HG03097 (cell line): ENCODE measurements around the gene SH3RF1.
A peak's percentile ranks its signal among the peaks of the same experiment; 100 is the strongest.
"Not testable (repeated sequence)": the region's sequence is repeated elsewhere in the genome, so short reads cannot be mapped to it uniquely, and the experiment has no call there.

Experiments
- ATAC-seq: cut with Tn5 transposase; IDR thresholded peaks from one replicate; pipeline ENCODE4 v1.9.1; 2021; ENCODE audit not compliant: unreplicated experiment, low FRiP score

The SH3RF1 gene

DNA sequence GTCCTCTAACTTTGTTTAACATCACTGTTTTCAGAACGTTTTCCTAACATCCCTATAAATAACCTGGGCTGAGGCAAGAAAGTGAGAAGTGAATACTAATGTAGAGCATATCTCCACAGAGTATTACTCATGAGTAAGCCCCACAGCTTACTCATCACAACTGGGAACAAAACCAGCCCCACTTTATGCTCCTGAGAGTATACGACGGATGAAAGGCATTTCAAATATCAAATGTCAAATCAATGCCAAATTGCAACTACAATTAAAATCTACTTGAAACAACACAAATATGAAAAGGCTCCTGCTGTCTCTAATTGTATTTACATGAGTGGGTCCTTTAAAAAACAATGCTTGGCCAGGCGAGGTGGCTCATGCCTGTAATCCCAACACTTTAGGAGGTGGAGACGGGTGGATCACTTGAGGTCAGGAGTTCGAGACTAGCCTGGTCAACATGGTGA, 41.2 kb downstream of the SH3RF1 start:
- no peak for ATAC-seq

- no peak for ATAC-seq
These were observed 42.7 kb downstream of the SH3RF1 start for GRCh38 chr4:169228076-169228475.

DNA sequence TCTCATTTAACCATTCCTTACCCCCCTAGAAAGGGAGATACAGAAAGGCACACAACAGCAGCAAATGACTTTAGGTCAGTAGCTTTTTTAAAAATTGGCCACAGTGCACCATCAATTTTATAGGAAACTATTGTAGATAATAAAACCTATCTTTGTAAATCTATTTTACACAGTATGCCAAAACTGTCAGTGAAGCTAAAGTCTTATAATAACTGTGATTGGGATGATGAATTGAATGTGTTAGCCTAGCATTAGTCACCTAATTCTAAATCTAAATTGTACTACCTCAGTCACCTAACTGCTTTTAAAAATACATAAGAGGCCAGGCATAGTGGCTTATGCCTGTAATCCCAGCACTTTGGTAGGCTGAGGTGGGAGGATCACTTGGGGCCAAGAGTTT, 44.2 kb downstream of the SH3RF1 start:
- ATAC-seq, result no peak

DNA sequence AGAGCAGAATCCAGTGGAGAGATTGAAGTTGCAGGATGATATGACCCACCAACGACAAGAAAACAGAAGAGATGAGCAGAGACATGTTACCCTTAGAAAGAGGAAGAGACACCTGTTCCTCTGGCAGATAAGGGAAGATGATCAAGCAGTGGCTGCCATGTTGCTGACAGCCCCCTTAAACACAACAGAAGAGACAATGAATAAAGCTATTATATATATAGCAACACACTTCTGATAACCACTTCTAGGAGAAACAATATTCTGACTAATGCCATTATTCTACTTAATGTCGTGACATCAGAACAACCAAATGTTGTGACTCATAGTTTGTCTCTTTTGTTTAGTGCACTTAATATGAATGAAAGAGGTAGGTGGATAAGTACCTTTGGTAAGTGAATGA, 44.9 kb downstream of the SH3RF1 start:
- ATAC-seq, result no peak

- ATAC-seq, result no peak
These were observed 45.6 kb downstream of the SH3RF1 start for GRCh38 chr4:169225058-169225751.

GRCh38 chr4:169222761-169223160, 48.0 kb downstream of the SH3RF1 start:
- no peak for ATAC-seq

- ATAC-seq, result no peak
These were observed 49.1 kb downstream of the SH3RF1 start for GRCh38 chr4:169221662-169222061.

DNA sequence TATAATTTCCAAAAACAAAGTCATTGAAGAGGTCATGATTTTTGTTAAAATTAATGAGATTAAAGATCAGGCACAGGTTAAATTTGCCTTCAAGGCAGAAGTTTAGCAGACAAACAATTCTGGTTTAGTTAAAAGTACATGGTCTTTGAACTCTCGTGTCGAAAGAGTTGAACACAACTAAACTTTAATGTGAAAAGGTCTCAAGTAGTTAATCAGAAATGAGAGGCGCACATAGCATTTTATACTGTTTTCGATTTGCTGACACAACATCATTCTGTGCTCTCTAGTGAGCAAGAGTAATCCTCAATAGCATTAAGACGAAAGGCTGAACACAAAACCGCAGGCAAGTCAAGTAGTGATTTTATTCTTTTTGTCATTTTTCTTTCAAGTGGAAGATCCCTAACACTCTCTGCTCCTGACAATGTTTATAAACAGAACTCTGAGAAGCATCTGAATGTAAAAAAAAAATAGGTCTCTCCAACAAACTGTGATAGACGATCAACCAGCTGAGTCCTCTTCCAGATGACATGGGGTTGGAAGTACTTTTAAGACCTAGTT, 49.8 kb downstream of the SH3RF1 start:
- ATAC-seq, result no peak

- ATAC-seq, result no peak
These were observed 50.3 kb downstream of the SH3RF1 start for GRCh38 chr4:169220447-169220846.

DNA sequence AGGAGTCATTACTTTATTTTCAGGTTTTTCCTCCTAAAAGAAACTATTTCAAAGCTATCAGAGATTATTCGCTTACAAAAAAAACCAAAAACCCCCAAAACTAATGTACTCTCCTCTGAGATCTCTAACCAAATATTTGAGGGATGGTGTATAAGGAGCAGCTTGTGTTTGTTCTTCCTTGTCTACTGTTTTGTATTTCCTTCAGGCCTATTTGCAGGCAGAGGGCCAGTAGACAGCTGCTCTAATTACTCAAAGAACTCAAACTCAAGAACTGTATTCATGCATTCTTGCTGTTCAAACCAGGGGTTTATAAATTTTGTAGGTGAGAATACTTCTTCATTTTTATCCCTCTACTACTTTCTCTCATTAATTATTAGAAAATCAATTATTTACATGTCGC, 51.3 kb downstream of the SH3RF1 start:
- ATAC-seq, result no peak

- peak; percentile 48 for ATAC-seq
These were observed 55.1 kb downstream of the SH3RF1 start for GRCh38 chr4:169215656-169216055.

GRCh38 chr4:169212981-169213380, 57.8 kb downstream of the SH3RF1 start:
- no peak for ATAC-seq

DNA sequence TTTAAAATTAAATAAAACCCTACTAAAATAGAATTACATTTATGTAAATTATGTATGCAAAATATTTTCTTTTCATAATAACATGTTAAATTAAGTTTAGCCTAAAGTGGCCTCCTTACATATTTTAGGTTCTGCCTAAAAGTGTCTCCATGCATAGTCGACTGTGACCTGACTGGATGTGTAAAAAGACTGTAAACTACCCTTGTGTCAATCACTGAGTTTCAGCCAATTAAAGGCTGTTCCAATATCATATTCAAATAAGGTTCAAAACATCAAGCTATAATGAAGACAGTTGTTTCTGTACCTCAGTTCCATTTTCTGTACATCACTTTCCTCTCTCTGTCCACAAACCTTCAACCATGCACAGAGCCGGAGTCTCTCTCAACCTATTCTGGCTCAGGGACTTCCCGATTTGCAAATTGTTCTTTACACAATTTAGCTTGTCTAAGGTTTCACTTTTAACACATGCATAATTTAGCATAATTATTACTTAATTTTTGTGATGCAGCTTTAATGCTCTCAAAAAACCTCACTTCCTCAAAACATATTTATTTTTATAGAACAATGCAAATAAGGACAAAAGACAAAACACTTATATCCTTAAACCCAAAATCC, 60.1 kb downstream of the SH3RF1 start:
- ATAC-seq, result peak; percentile 82

GRCh38 chr4:169209388-169209883, 61.3 kb downstream of the SH3RF1 start:
- ATAC-seq, result no peak

DNA sequence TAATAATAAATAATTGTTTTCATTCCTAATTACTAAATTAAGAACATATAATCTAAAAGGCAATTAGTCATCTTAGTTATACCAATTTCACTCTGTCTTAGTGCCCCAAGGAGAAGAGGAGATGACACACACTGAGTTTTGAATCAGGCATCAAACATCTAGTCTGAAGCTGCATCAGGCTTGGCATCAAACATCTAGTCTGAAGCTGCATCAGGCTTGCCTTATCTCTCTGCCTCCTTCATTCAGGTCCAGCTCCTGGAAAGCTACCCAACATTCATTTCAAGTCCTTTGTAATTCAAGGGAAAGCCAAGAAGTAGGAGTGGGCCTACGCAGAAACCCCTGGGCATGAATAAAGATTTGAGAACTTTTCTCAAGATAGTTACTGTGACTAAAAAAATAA, 62.2 kb downstream of the SH3RF1 start:
- no peak for ATAC-seq

- ATAC-seq, result no peak
These were observed 62.7 kb downstream of the SH3RF1 start for GRCh38 chr4:169208090-169208455.

DNA sequence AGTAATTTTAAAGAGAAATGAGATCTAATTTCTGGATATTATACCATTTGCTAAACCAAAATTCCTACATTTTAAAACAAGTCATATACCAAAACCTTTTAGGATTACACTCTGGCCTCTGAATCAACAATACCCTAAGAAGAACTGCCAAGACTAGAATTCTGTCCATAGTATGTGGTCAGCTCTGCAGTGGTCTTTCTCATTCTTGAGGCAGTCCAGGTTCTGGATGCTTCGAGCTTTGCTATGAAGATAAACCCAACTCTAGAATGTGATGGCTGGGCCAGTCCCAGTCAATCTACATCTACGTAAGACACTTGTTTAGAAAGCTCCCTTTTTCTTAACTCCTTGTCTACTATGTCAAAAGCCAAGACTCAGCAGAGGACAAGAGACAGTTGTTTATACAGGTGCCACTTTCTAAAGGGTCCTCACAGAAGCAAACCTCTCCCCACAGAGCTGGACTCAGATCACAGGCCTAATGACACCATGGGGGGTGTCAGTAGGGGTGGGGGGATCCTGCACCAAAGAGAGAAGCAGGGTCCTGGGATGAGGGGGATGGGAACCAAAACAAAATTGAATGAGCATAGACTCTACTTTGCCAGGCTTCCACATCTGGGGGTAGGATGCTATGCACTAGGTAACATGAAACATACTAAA, 63.2 kb downstream of the SH3RF1 start:
- ATAC-seq, result no peak

GRCh38 chr4:169205744-169206080, 65.0 kb downstream of the SH3RF1 start:
- ATAC-seq, result no peak

DNA sequence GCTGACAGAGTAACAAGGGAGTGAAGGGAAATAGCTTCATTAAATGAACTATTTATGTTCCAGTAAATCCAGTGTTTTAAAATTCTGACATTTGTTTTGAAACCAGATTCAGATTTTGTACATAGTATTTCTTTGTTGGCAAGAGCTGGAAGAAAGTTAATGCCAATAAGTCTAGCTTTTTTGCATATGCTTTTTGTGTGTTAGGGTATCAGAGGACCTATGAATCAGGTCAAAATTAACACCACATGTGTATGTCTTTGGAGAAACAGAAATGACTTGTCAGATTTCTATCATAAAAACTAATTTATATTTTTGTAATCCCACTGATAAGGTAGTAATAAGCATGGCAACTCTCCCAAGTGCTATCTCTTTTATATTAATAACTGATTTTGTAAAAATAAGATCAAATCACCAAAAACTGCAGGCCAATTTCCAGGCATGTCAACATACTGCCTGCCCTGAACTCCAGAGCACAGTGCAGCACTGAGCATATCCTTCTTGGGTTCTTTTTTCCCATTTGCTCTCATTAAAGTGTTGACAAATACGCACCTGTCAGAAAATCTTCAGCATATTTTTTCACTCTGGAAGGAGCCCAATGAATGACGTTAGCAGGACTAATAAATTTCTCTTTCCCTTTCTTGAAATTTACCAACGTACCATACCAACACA, 65.5 kb downstream of the SH3RF1 start:
- no peak for ATAC-seq

DNA sequence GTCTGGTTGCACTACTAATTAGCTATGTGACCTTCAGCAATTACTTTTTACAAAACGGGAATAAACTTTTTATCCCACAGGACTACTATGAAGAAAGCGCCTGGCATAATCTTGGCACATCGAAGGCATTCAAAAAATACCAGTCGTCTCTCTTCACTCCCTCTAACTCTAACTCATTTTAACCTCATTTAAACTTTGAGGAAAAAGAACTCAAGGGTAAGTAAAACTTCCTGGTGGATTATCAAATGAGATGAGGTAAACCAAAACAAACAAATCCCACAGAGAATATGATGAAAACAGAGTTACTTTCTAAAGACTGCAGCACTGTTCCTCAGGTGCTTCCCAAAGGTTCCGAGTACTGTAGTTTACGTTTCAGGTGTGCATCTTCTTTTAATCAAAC, 66.9 kb downstream of the SH3RF1 start:
- ATAC-seq, result no peak

- ATAC-seq, result not testable (repeated sequence)
These were observed 67.5 kb downstream of the SH3RF1 start for GRCh38 chr4:169203278-169203677.
